Measurements from ENCODE around the gene MYO6.
"Not testable (repeated sequence)": the region's sequence is repeated elsewhere in the genome, so short reads cannot be mapped to it uniquely, and the experiment has no call there.

MYO6 gene

GRCh38 chr6:75893776-75894152, 144.7 kb downstream of the MYO6 start:
- DNase-seq, result no peak

GRCh38 chr6:75896526-75896925, 147.5 kb downstream of the MYO6 start:
- no peak for DNase-seq

- not testable (repeated sequence) for DNase-seq
Observed at GRCh38 chr6:75900216-75900615, 151.2 kb downstream of the MYO6 start.

- DNase-seq, result not testable (repeated sequence)
Observed at GRCh38 chr6:75905129-75905528, 156.1 kb downstream of the MYO6 start.

- no peak for DNase-seq
Observed at GRCh38 chr6:75906871-75907270, 157.8 kb downstream of the MYO6 start.

- no peak for DNase-seq
Observed at GRCh38 chr6:75907444-75907843, 158.4 kb downstream of the MYO6 start.

GRCh38 chr6:75913040-75913439, 164.0 kb downstream of the MYO6 start:
- DNase-seq, result no peak

- DNase-seq, result no peak
Observed at GRCh38 chr6:75922226-75922625, 173.2 kb downstream of the MYO6 start.

GRCh38 chr6:75926293-75927168, 177.5 kb downstream of the MYO6 start:
- DNase-seq, result no peak

- no peak for DNase-seq
Observed at GRCh38 chr6:75931011-75931680, 182.1 kb downstream of the MYO6 start.

GRCh38 chr6:75932067-75932466, 183.0 kb downstream of the MYO6 start:
- DNase-seq, result no peak

- no peak for DNase-seq
Observed at GRCh38 chr6:75933387-75933975, 184.4 kb downstream of the MYO6 start.

GRCh38 chr6:75934643-75935472, 185.8 kb downstream of the MYO6 start:
- DNase-seq, result no peak

- no peak for DNase-seq
Observed at GRCh38 chr6:75935473-75935793, 186.4 kb downstream of the MYO6 start.

GRCh38 chr6:75936682-75937081, 187.6 kb downstream of the MYO6 start:
- no peak for DNase-seq

GRCh38 chr6:75937846-75938245, 188.8 kb downstream of the MYO6 start:
- DNase-seq, result no peak

GRCh38 chr6:75940564-75940963, 191.5 kb downstream of the MYO6 start:
- no peak for DNase-seq

GRCh38 chr6:75941509-75941908, 192.5 kb downstream of the MYO6 start:
- DNase-seq, result no peak

GRCh38 chr6:75943381-75943780, 194.3 kb downstream of the MYO6 start:
- DNase-seq, result no peak

- DNase-seq, result no peak
Observed at GRCh38 chr6:75946146-75946831, 197.2 kb downstream of the MYO6 start.

GRCh38 chr6:75947935-75948334, 198.9 kb downstream of the MYO6 start:
- no peak for DNase-seq

- no peak for DNase-seq
Observed at GRCh38 chr6:75952128-75952527, 203.1 kb downstream of the MYO6 start.

GRCh38 chr6:75963569-75963968, 214.5 kb downstream of the MYO6 start:
- DNase-seq, result no peak
